Tibial nerve (tissue), 4 donors: Measurements from ENCODE around the gene OCLN.
"Not testable (repeated sequence)": the region's sequence is repeated elsewhere in the genome, so short reads cannot be mapped to it uniquely, and the experiment has no call there.

Experiments
- CTCF ChIP-seq, 5 experiments: fragments of 200-600 bp in 3 of 5; fragments of 450-650 bp in 2 of 5; sonication (generic) in 3 of 5; IDR thresholded peaks; one replicate each; pipeline ENCODE4 v1.5.1; 2016 to 2019; ENCODE audit warnings: antibody characterized with exemption in 5 of 5, mild to moderate bottlenecking in 3 of 5, moderate library complexity in 2 of 5
- EP300 ChIP-seq, 2 donors: sonication (generic); formaldehyde crosslinking; IDR thresholded peaks; one replicate each; pipeline ENCODE4 v1.6.1; 2017; ENCODE audit warnings: antibody characterized with exemption in 2 of 2, mild to moderate bottlenecking in 1 of 2

GRCh38 chr5:69466375-69466774, 26.2 kb upstream of the OCLN start:
- TF ChIP-seq EP300, CTCF (IDR thresholded peaks at IDR 0.05): not testable (repeated sequence)
